ENCODE measurements around the gene KMT2E. TPM values are rescaled to one million over a fixed set of nuclear protein-coding genes. Genes with fewer than 3 reads are reported as not detected.
A peak's percentile ranks its signal among the peaks of the same experiment; 100 is the strongest.

Gene KMT2E
- total RNA-seq, 2 donors from 2014 or later, result 48.5 to 67.2 TPM

- H3K4me1 ChIP-seq, result no peaks in the 10 kb centered on the region
- H3K4me3 ChIP-seq, result no peak overlapping the region
- no peaks in the 10 kb centered on the region for H3K27me3 ChIP-seq
- no peak overlapping the region for H3K27ac ChIP-seq
- H3K36me3 ChIP-seq (replicated peaks in 1 of 2; ENCODE audit: insufficient read depth in 1 of 2, low read depth in 2 of 2), result peaks cover 0 to 5% of the 10 kb centered on the region in 2 donors
- DNase-seq, result no peak
- intact Hi-C loops (cut with DNase I), result no loop called here
- TF ChIP-seq CTCF (IDR thresholded peaks at IDR 0.05) (no peak), POLR2A (IDR thresholded peaks at IDR 0.05) (no peak)
- ATAC-seq, result no peak
- H3K9me3 ChIP-seq, result no peaks in the 10 kb centered on the region
- 90 to 92% methylated on average over 3 of the region's 3 CpGs for WGBS, 2 donors
Observed at GRCh38 chr7:105096306-105096705, 82.3 kb downstream of the KMT2E start.

- Histone ChIP-seq H3K4me1 (no peaks in the 10 kb centered on the region), H3K4me3 (no peak overlapping the region), H3K9me3 (no peaks in the 10 kb centered on the region), H3K27me3 (no peaks in the 10 kb centered on the region), H3K36me3 (replicated peaks in 1 of 2; ENCODE audit: insufficient read depth in 1 of 2, low read depth in 2 of 2) (peaks cover 0 to 3% of the 10 kb centered on the region in 2 donors), H3K27ac (no peak overlapping the region)
- intact Hi-C loops (cut with DNase I), result no loop called here
- 81 to 84% methylated on average over 7 of the region's 7 CpGs for WGBS, 2 donors
- TF ChIP-seq CTCF (IDR thresholded peaks at IDR 0.05) (no peak), POLR2A (IDR thresholded peaks at IDR 0.05) (no peak)
- no peak for DNase-seq
- no peak for ATAC-seq
Observed at GRCh38 chr7:105097619-105098018, 83.6 kb downstream of the KMT2E start.

GRCh38 chr7:105098863-105099515 is 85.0 kb downstream of the KMT2E start:
- H3K27ac ChIP-seq, result no peak overlapping the region
- no peak for TF ChIP-seq POLR2A (IDR thresholded peaks at IDR 0.05)
- no peak for TF ChIP-seq CTCF (IDR thresholded peaks at IDR 0.05)
- ATAC-seq (peak; percentile 35), DNase-seq (no peak)
- H3K4me1 ChIP-seq, result no peaks in the 10 kb centered on the region
- no peaks in the 10 kb centered on the region for H3K9me3 ChIP-seq
- peaks cover 0 to 5% of the 10 kb centered on the region in 2 donors for H3K36me3 ChIP-seq (replicated peaks in 1 of 2; ENCODE audit: insufficient read depth in 1 of 2, low read depth in 2 of 2)
- intact Hi-C loops (cut with DNase I), result no loop called here
- no peaks in the 10 kb centered on the region for H3K27me3 ChIP-seq
- no peak overlapping the region for H3K4me3 ChIP-seq
- 62 to 63% methylated on average over 2 of the region's 2 CpGs for whole genome bisulfite sequencing, 2 donors

- ATAC-seq (no peak), DNase-seq (no peak)
- no peaks in the 10 kb centered on the region for H3K9me3 ChIP-seq
- H3K27me3 ChIP-seq, result no peaks in the 10 kb centered on the region
- peak overlapping the region in 1 of 4 donors; percentile 21 for H3K27ac ChIP-seq
- 36 to 39% methylated on average over 4 of the region's 4 CpGs for WGBS, 2 donors
- TF ChIP-seq POLR2A (IDR thresholded peaks at IDR 0.05) (no peak), CTCF (IDR thresholded peaks at IDR 0.05) (no peak)
- H3K4me3 ChIP-seq, result no peak overlapping the region
- peaks cover 0 to 25% of the 10 kb centered on the region in 2 donors for H3K36me3 ChIP-seq (replicated peaks in 1 of 2; ENCODE audit: insufficient read depth in 1 of 2, low read depth in 2 of 2)
- intact Hi-C loops (cut with DNase I), result no loop called here
- H3K4me1 ChIP-seq, result no peaks in the 10 kb centered on the region
Observed at GRCh38 chr7:105101864-105102263, 87.9 kb downstream of the KMT2E start.
